NCI-H1417 treated with DMSO at 0.1 percent for 48 hours (cell line): ENCODE measurements around the gene SSTR4.
"Not testable (repeated sequence)": the region's sequence is repeated elsewhere in the genome, so short reads cannot be mapped to it uniquely, and the experiment has no call there.

Experiments
- DNase-seq: peaks from one replicate; lab custom pipeline; 2025; lab: John Stamatoyannopoulos, UW

Gene SSTR4

GRCh38 chr20:23018432-23018831 lies 16.7 kb upstream of the SSTR4 start:
- no peak for DNase-seq

- DNase-seq, result no peak
These were observed 16.2 kb upstream of the SSTR4 start for GRCh38 chr20:23018941-23019340.

- no peak for DNase-seq
These were observed 15.7 kb upstream of the SSTR4 start for GRCh38 chr20:23019403-23019802.

GRCh38 chr20:23020230-23021018 lies 14.7 kb upstream of the SSTR4 start:
- DNase-seq, result no peak

- no peak for DNase-seq
These were observed 13.6 kb upstream of the SSTR4 start for GRCh38 chr20:23021541-23021940.

- no peak for DNase-seq
These were observed 13.2 kb upstream of the SSTR4 start for GRCh38 chr20:23021951-23022350.

GRCh38 chr20:23022849-23023248 lies 12.3 kb upstream of the SSTR4 start:
- no peak for DNase-seq

- no peak for DNase-seq
These were observed 11.4 kb upstream of the SSTR4 start for GRCh38 chr20:23023621-23024177.

- DNase-seq, result no peak
These were observed 10.4 kb upstream of the SSTR4 start for GRCh38 chr20:23024701-23025100.

GRCh38 chr20:23025503-23025902 lies 9.6 kb upstream of the SSTR4 start:
- DNase-seq, result not testable (repeated sequence)

- no peak for DNase-seq
These were observed 7.4 kb upstream of the SSTR4 start for GRCh38 chr20:23027721-23028120.

GRCh38 chr20:23028392-23028791 lies 6.7 kb upstream of the SSTR4 start:
- DNase-seq, result no peak

- no peak for DNase-seq
These were observed 5.8 kb upstream of the SSTR4 start for GRCh38 chr20:23029324-23029723.

GRCh38 chr20:23031346-23031745 lies 3.8 kb upstream of the SSTR4 start:
- DNase-seq, result no peak

- DNase-seq, result no peak
These were observed 2.9 kb upstream of the SSTR4 start for GRCh38 chr20:23032056-23032749.

- no peak for DNase-seq
These were observed 2.4 kb upstream of the SSTR4 start for GRCh38 chr20:23032750-23033078.

- DNase-seq, result no peak
These were observed 1.2 kb upstream of the SSTR4 start for GRCh38 chr20:23033918-23034317.

GRCh38 chr20:23035731-23036130 lies 619 bp downstream of the SSTR4 start:
- no peak for DNase-seq

- no peak for DNase-seq
These were observed 1.3 kb downstream of the SSTR4 start for GRCh38 chr20:23036371-23036770.

- no peak for DNase-seq
These were observed 1.9 kb downstream of the SSTR4 start for GRCh38 chr20:23037017-23037481.

GRCh38 chr20:23039136-23039875 lies 4.2 kb downstream of the SSTR4 start:
- DNase-seq, result no peak

- DNase-seq, result no peak
These were observed 4.9 kb downstream of the SSTR4 start for GRCh38 chr20:23039885-23040508.
